SK-N-SH (cell line): Measurements from ENCODE around the gene ZFP36L1. TPM values are rescaled to one million over a fixed set of nuclear protein-coding genes. Genes with fewer than 3 reads are reported as not detected.

ENCODE experiments used
- CTCF ChIA-PET: fragments of 300-600, 350-600 bp; formaldehyde crosslinking; extraction: SDS; loops from one replicate; lab custom pipeline; 2021; lab: Yijun Ruan, JAX
- POLR2A ChIA-PET: fragments of 350-600 bp; sonication (Branson Sonifier 250); formaldehyde crosslinking; extraction: SDS; loops from one replicate; lab custom pipeline; 2020; ENCODE audit warnings: antibody characterized with exemption, inconsistent platforms; lab: Yijun Ruan, JAX
- DNase-seq: peaks from one replicate; pipeline ENCODE4 v3.0.0; 2012
- H2AFZ ChIP-seq: fragments of 200-600 bp; sonication (generic); 2 replicates; pipeline ENCODE4 v1.8.1; 2016; ENCODE audit warnings: antibody characterized with exemption, mild to moderate bottlenecking, low read depth
- H3F3A ChIP-seq: fragments of 200-600 bp; sonication (generic); replicated peaks from 2 replicates; pipeline ENCODE3; 2016; ENCODE audit warnings: antibody characterized with exemption, mild to moderate bottlenecking; ENCODE audit not compliant: insufficient read depth
- H3K27ac ChIP-seq, 2 experiments: fragments of 200-500 bp in 1 of 2; fragments of 200-600 bp in 1 of 2; sonication (Bioruptor generic) in 1 of 2; sonication (generic), shearing (Covaris generic) in 1 of 2; 2 replicates each; pipeline versions ENCODE4 v1.5.1 to v1.6.1; 2014 to 2016; ENCODE audit warnings: low read depth in 2 of 2, inconsistent platforms in 1 of 2, low read length in 1 of 2, mild to moderate bottlenecking in 1 of 2, mixed read lengths in 1 of 2
- H3K27me3 ChIP-seq: fragments of 200-600 bp; sonication (generic), shearing (Covaris generic); 2 replicates; pipeline ENCODE4 v1.6.1; 2016; ENCODE audit warnings: mixed run types; ENCODE audit not compliant: insufficient read depth
- H3K36me3 ChIP-seq, 2 experiments: fragments of 200-500 bp in 1 of 2; fragments of 200-600 bp in 1 of 2; sonication (Bioruptor generic) in 1 of 2; sonication (generic) in 1 of 2; replicated peaks in 1 of 2; 2 replicates each; pipeline versions ENCODE3 to v1.5.1; 2014 to 2016; ENCODE audit warnings: low read length in 1 of 2, mild to moderate bottlenecking in 1 of 2; ENCODE audit not compliant: insufficient read depth in 2 of 2, control insufficient read depth in 1 of 2
- H3K4me1 ChIP-seq, 2 experiments: fragments of 200-500 bp in 1 of 2; fragments of 200-600 bp in 1 of 2; sonication (Bioruptor generic) in 1 of 2; sonication (generic), shearing (Covaris generic) in 1 of 2; 2 replicates each; pipeline versions ENCODE4 v1.5.1 to v1.6.1; 2014 to 2016; ENCODE audit warnings: low read depth in 1 of 2, low read length in 1 of 2, mixed run types in 1 of 2; ENCODE audit not compliant: insufficient read depth in 2 of 2, control insufficient read depth in 1 of 2
- H3K4me2 ChIP-seq: fragments of 200-600 bp; sonication (generic), shearing (Covaris generic); 2 replicates; pipeline ENCODE4 v1.6.1; 2017; ENCODE audit warnings: mixed run types
- H3K4me3 ChIP-seq, 2 experiments: fragments of 200-500 bp in 1 of 2; fragments of 200-600 bp in 1 of 2; sonication (Bioruptor generic) in 1 of 2; sonication (generic), shearing (Covaris generic) in 1 of 2; 2 replicates each; pipeline versions ENCODE4 v1.5.1 to v1.8.1; 2014 to 2016; ENCODE audit warnings: low read depth in 2 of 2, inconsistent platforms in 1 of 2, low read length in 1 of 2, mild to moderate bottlenecking in 1 of 2, mixed read lengths in 1 of 2, moderate library complexity in 1 of 2
- H3K79me2 ChIP-seq: fragments of 200-600 bp; sonication (generic); 2 replicates; pipeline ENCODE4 v1.8.1; 2017; ENCODE audit warnings: mild to moderate bottlenecking; ENCODE audit not compliant: insufficient read depth
- H3K9ac ChIP-seq: fragments of 200-600 bp; sonication (generic); 2 replicates; pipeline ENCODE4 v1.6.1; 2017; ENCODE audit warnings: mixed run types
- H3K9me2 ChIP-seq: fragments of 200-600 bp; sonication (generic); 2 replicates; pipeline ENCODE4 v1.6.1; 2017; ENCODE audit warnings: mixed run types
- H3K9me3 ChIP-seq: fragments of 200-600 bp; sonication (generic); 2 replicates; pipeline ENCODE4 v1.6.1; 2017; ENCODE audit warnings: mixed run types, mild to moderate bottlenecking, moderate library complexity
- H4K20me1 ChIP-seq: fragments of 200-600 bp; sonication (generic); 2 replicates; pipeline ENCODE4 v1.6.1; 2017; ENCODE audit warnings: mild to moderate bottlenecking, mixed run types; ENCODE audit not compliant: insufficient read depth
- CTCF ChIP-seq: fragments of 200-600 bp; sonication (generic); IDR thresholded peaks from 2 replicates; pipeline ENCODE4 v1.6.1; 2017; ENCODE audit warnings: antibody characterized with exemption, mild to moderate bottlenecking, moderate library complexity
- NRF1 ChIP-seq: IDR thresholded peaks from 2 replicates; pipeline ENCODE4 v1.6.1; 2012; ENCODE audit warnings: low read depth, mild to moderate bottlenecking, low read length
- PBX3 ChIP-seq: IDR thresholded peaks from 2 replicates; pipeline ENCODE4; 2012
- RAD21 ChIP-seq: IDR thresholded peaks from 2 replicates; pipeline ENCODE4 v1.6.1; 2012; ENCODE audit warnings: mild to moderate bottlenecking, low read length
- RFX5 ChIP-seq: IDR thresholded peaks from 2 replicates; pipeline ENCODE4 v1.6.1; 2012; ENCODE audit warnings: mild to moderate bottlenecking, improper control_type of control experiment, low read length
- SMC3 ChIP-seq: IDR thresholded peaks from 2 replicates; pipeline ENCODE4 v1.6.1; 2012; ENCODE audit warnings: low read depth, low read length, improper control_type of control experiment
- USF2 ChIP-seq: fragments of 150-350 bp; IDR thresholded peaks from 2 replicates; pipeline ENCODE4 v1.6.1; 2017; ENCODE audit warnings: antibody characterized with exemption, low read length, low read depth, borderline replicate concordance
- ZBTB33 ChIP-seq: IDR thresholded peaks from 2 replicates; pipeline ENCODE4 v1.4.0; 2012; ENCODE audit warnings: low read depth, borderline replicate concordance
- WGBS: methylation state at CpG from one replicate; pipeline ENCODE4 v1.1.6; 2017; ENCODE audit warnings: low lambda C conversion rate; 5-methylcytosine and 5-hydroxymethylcytosine counted together
- polyA plus RNA-seq, 3 experiments: library from polyadenylated mRNA; depleted of rRNA; stranded (reverse); fragments of >200 nt; gene quantifications; 2 replicates each; pipeline ENCODE4 v1.2.3, GENCODE V29; 2012

Gene ZFP36L1
- polyA plus RNA-seq, 1 of the 3 experiments (the other 2 are of a cell fraction): 16.5 TPM

- no peaks in the 10 kb centered on the region for H3K27me3 ChIP-seq
- H3K4me3 ChIP-seq: no peak overlapping the region
- H3K36me3 ChIP-seq: no peaks in the 10 kb centered on the region
- H3F3A ChIP-seq: peaks cover 23% of the 10 kb centered on the region
- ChIA-PET CTCF (interaction anchor here (1.5 kb wide), 1 partner anchor 15 kb away, joined by 3 read pairs; no protein-coding TSS in a partner anchor), POLR2A (no interaction called here)
- no peaks in the 10 kb centered on the region for H3K9me3 ChIP-seq
- H3K27ac ChIP-seq: peak overlapping the region; percentile 50 to 68; a peak in 3 of 4 replicates
- no peaks in the 10 kb centered on the region for H4K20me1 ChIP-seq
- 0 out of 2 replicates have a peak overlapping the region, but pooled peaks have one; percentile 16 for H3K9ac ChIP-seq
- H3K4me2 ChIP-seq: 0 out of 2 replicates have a peak overlapping the region, but pooled peaks have one; percentile 17
- TF ChIP-seq RAD21: no peak
- no peak for TF ChIP-seq ZBTB33
- TF ChIP-seq NRF1: no peak
- TF ChIP-seq PBX3: no peak
- TF ChIP-seq RFX5: no peak
- no peak for TF ChIP-seq SMC3
- TF ChIP-seq USF2: no peak
- no peak for TF ChIP-seq CTCF
- H3K9me2 ChIP-seq: no peaks in the 10 kb centered on the region
- H3K79me2 ChIP-seq: no peaks in the 10 kb centered on the region
- peaks cover 12 to 19% of the 10 kb centered on the region in 2 experiments; a peak in 3 of 4 replicates for H3K4me1 ChIP-seq
- peak overlapping the region; percentile 12; the same call in 1 of the 2 replicates for H2AFZ ChIP-seq
- WGBS: 93% methylated on average over 11 of the region's 14 CpGs
- DNase-seq: no peak
Measured at GRCh38 chr14:68781161-68782021, 11.5 kb downstream of the ZFP36L1 start.
